BJ (cell line): ENCODE results near the gene BRICD5. TPM values are rescaled to one million over a fixed set of nuclear protein-coding genes. Genes with fewer than 3 reads are reported as not detected.

Experiments used
- CTCF ChIA-PET: fragments of 350-600 bp; formaldehyde crosslinking; extraction: SDS; loops from one replicate; lab custom pipeline; 2021; ENCODE audit warnings: antibody characterized with exemption, inconsistent platforms; lab: Yijun Ruan, JAX
- POLR2A ChIA-PET: fragments of 300-600 bp; sonication (Branson Sonifier 250); formaldehyde crosslinking; extraction: SDS; loops from one replicate; lab custom pipeline; 2021; ENCODE audit warnings: antibody characterized with exemption; lab: Charles Lee
- DNase-seq: peaks from one replicate; pipeline ENCODE4 v3.0.0-alpha.2; 2011; ENCODE audit warnings: low read depth
- H3K27me3 ChIP-seq: 2 replicates; pipeline ENCODE4 v1.6.0; 2011; ENCODE audit warnings: low read length; ENCODE audit not compliant: control insufficient read depth, insufficient read depth
- H3K36me3 ChIP-seq: 2 replicates; pipeline ENCODE4 v1.5.1; 2011; ENCODE audit warnings: low read length; ENCODE audit not compliant: control insufficient read depth, insufficient read depth
- H3K4me3 ChIP-seq: 2 replicates; pipeline ENCODE4 v1.5.1; 2011; ENCODE audit warnings: low read depth, mild to moderate bottlenecking, control low read depth, low read length
- CTCF ChIP-seq: IDR thresholded peaks from 2 replicates; pipeline ENCODE4 v1.5.1; 2011; ENCODE audit warnings: low read depth, mild to moderate bottlenecking, control low read depth, inconsistent platforms, low read length, moderate library complexity; ENCODE audit not compliant: insufficient read depth
- polyA plus RNA-seq: library from polyadenylated mRNA; depleted of rRNA; stranded (reverse); fragments of >200 nt; gene quantifications from 2 replicates; pipeline ENCODE4 v1.2.3, GENCODE V29; 2011

The BRICD5 gene
- polyA plus RNA-seq, 1 experiment: 1.5 TPM

DNA sequence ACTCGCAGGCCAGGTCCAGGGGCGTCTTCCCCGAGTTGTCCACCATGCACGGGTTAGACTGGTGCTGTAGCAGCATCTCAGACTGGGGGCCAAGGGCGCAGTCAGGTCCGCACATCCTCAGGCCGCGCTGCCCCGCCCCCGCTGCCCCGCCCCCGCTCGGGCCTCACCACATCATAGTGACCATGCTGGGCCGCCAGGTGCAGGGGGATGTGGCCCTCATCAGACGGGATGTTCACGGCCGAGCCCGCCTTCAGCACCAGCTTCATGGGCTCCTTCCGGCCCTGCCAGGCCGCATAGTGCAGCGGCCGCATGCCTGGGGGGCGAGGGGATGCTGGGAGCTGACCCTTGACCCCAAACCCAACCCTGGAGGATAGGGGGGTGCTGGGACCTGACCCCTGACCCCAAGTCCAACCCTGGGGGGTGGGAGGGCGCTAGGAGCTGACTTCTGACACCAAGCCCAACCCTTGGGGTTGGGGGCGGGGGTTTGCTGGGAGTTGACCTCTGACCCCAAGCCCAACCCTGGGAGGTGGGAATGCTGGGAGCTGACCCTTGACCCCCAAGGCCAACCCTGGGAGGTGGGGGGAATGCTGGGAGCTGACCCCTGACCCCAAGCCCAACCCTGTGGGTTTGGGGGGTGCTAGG is 21.3 kb downstream of the BRICD5 start:
- H3K27me3 ChIP-seq: peaks cover 4% of the 10 kb centered on the region
- CTCF ChIA-PET: no interaction called here
- no peaks in the 10 kb centered on the region for H3K36me3 ChIP-seq
- POLR2A ChIA-PET: no interaction called here
- no peak overlapping the region for H3K4me3 ChIP-seq
- DNase-seq: no peak
- no peak for TF ChIP-seq CTCF

DNA sequence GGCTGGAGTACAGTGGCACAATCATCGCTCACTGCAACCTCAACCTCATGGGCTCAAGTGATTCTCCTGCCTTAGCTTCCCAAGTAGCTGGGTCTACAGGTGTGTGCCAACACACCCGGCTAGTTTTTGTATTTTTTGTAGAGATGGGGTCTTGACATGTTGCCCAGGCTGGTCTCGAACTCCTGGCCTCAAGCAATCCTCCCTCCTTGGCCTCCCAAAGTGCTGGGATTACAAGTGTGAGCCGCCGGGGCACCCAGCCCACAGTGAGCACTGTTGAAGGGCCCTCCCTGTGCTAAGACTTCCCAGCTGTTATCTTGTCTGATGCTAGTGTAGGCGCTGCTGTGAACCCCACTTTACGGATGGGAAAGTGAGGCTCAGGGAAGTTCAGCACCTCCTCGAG is 22.3 kb downstream of the BRICD5 start:
- H3K36me3 ChIP-seq: no peaks in the 10 kb centered on the region
- no peak for DNase-seq
- no peak for TF ChIP-seq CTCF
- no peaks in the 10 kb centered on the region for H3K27me3 ChIP-seq
- no peak overlapping the region for H3K4me3 ChIP-seq
- POLR2A ChIA-PET: no interaction called here
- CTCF ChIA-PET: no interaction called here

GRCh38 chr16:2187212-2187611 is 23.5 kb downstream of the BRICD5 start:
- H3K36me3 ChIP-seq: no peaks in the 10 kb centered on the region
- no peak for DNase-seq
- no peaks in the 10 kb centered on the region for H3K27me3 ChIP-seq
- no peak for TF ChIP-seq CTCF
- H3K4me3 ChIP-seq: no peak overlapping the region
- POLR2A ChIA-PET: interaction anchor here (0.5 kb wide), 1 partner anchor 280 kb away, joined by 3 read pairs; no protein-coding TSS in a partner anchor
- CTCF ChIA-PET: no interaction called here

- POLR2A ChIA-PET: interaction anchor here (0.5 kb wide), 1 partner anchor 281 kb away, joined by 3 read pairs; no protein-coding TSS in a partner anchor
These were observed 24.2 kb downstream of the BRICD5 start for GRCh38 chr16:2186505-2186904.

DNA sequence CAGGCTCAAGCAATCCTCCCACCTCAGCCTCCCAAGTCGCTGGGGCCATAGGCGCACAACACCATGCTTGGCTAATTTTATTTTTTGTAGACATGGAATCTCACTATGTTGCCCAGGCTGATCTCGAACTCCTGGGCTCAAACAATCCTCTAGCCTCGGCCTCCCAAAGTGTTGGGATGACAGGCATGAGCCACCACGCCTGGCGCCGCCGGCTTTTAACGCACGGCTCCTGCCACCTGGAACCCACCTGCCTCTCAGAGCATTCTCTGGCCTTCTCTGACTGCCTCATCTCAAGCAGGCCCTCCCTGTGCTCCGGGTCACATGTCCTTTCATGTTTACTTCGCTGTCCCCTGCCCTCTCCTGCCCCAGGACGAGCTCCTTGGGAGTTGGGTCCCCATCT is 24.6 kb downstream of the BRICD5 start:
- DNase-seq: no peak
- no peak overlapping the region for H3K4me3 ChIP-seq
- POLR2A ChIA-PET: no interaction called here
- no peaks in the 10 kb centered on the region for H3K36me3 ChIP-seq
- no peaks in the 10 kb centered on the region for H3K27me3 ChIP-seq
- CTCF ChIA-PET: no interaction called here
- TF ChIP-seq CTCF: no peak

More at GRCh38 chr16:2186505-2186904, 24.2 kb downstream of the BRICD5 start:
- CTCF ChIA-PET: no interaction called here
- TF ChIP-seq CTCF: no peak
- Histone ChIP-seq H3K36me3 (no peaks in the 10 kb centered on the region), H3K4me3 (no peak overlapping the region), H3K27me3 (no peaks in the 10 kb centered on the region)
- DNase-seq: no peak
